A549 (cell line): ENCODE measurements around the gene FAM98C.
"Not testable (repeated sequence)": the region's sequence is repeated elsewhere in the genome, so short reads cannot be mapped to it uniquely, and the experiment has no call there.

Source experiments
- BHLHE40 ChIP-seq: IDR thresholded peaks from 2 replicates; pipeline ENCODE4 v1.6.1; 2012; ENCODE audit warnings: low read depth, low read length, inconsistent platforms
- CEBPB ChIP-seq, 2 experiments: fragments of >200 bp in 1 of 2; sonication (Bioruptor Twin) in 1 of 2; formaldehyde crosslinking in 1 of 2; IDR thresholded peaks; 2 replicates each; pipeline ENCODE4 v1.6.1; 2012 to 2016
- CTCF ChIP-seq: fragments of >200 bp; sonication (Bioruptor Twin); formaldehyde crosslinking; IDR thresholded peaks from 3 replicates; pipeline ENCODE4 v1.5.1; 2016
- E2F6 ChIP-seq: IDR thresholded peaks from 2 replicates; pipeline ENCODE4 v1.6.1; 2012; ENCODE audit warnings: low read depth, borderline replicate concordance
- EHMT2 ChIP-seq: fragments of 200-600 bp; sonication (generic); IDR thresholded peaks from 2 replicates; pipeline ENCODE4 v1.6.1; 2016; ENCODE audit warnings: antibody characterized with exemption, low read depth, mild to moderate bottlenecking, moderate library complexity
- ESRRA ChIP-seq: fragments of 150-350 bp; IDR thresholded peaks from 2 replicates; pipeline ENCODE4 v1.6.1; 2014; ENCODE audit warnings: mild to moderate bottlenecking, low read length, borderline replicate concordance
- MAFK ChIP-seq: fragments of 450-650 bp; IDR thresholded peaks from 2 replicates; pipeline ENCODE4 v1.6.1; 2014; ENCODE audit not compliant: partially characterized antibody
- MAZ ChIP-seq: fragments of 150-350 bp; IDR thresholded peaks from 2 replicates; pipeline ENCODE4 v1.6.1; 2014; ENCODE audit warnings: antibody characterized with exemption, low read depth, low read length, borderline replicate concordance
- NFE2L2 ChIP-seq: fragments of 150-350 bp; conservative IDR thresholded peaks from 2 replicates; pipeline ENCODE4 v1.6.1; 2014; ENCODE audit warnings: low read length
- POLR2A ChIP-seq: IDR thresholded peaks from 2 replicates; pipeline ENCODE4 v1.6.1; 2012; ENCODE audit warnings: mild to moderate bottlenecking, low read length
- POLR2AphosphoS2 ChIP-seq: conservative IDR thresholded peaks from 2 replicates; pipeline ENCODE4 v1.6.1; 2012; ENCODE audit warnings: low read length, improper control_type of control experiment, inconsistent platforms
- RFX5 ChIP-seq: fragments of 450-650 bp; IDR thresholded peaks from 2 replicates; pipeline ENCODE4 v1.7.1; 2014; ENCODE audit warnings: antibody characterized with exemption, mild to moderate bottlenecking, moderate library complexity
- USF2 ChIP-seq: fragments of 450-650 bp; IDR thresholded peaks from 2 replicates; pipeline ENCODE4 v1.6.1; 2014; ENCODE audit warnings: antibody characterized with exemption

- not testable (repeated sequence) for TF ChIP-seq CTCF; RFX5; MAZ; POLR2A; MAFK; ESRRA; USF2; NFE2L2; E2F6; EHMT2; POLR2AphosphoS2; CEBPB (IDR thresholded peaks at IDR 0.05); BHLHE40
These were observed 9.0 kb downstream of the FAM98C start for GRCh38 chr19:38411898-38412297.
